Dermis lymphatic vessel endothelial cell (primary cell): ENCODE measurements around the gene CARS2. TPM values are rescaled to one million over a fixed set of nuclear protein-coding genes. Genes with fewer than 3 reads are reported as not detected.

Experiments
- total RNA-seq: library from RNA; depleted of rRNA; stranded (reverse); fragments of >200 nt; gene quantifications from 2 replicates; pipeline ENCODE4 v1.2.1, GENCODE V29; 2014

The CARS2 gene, protein sequence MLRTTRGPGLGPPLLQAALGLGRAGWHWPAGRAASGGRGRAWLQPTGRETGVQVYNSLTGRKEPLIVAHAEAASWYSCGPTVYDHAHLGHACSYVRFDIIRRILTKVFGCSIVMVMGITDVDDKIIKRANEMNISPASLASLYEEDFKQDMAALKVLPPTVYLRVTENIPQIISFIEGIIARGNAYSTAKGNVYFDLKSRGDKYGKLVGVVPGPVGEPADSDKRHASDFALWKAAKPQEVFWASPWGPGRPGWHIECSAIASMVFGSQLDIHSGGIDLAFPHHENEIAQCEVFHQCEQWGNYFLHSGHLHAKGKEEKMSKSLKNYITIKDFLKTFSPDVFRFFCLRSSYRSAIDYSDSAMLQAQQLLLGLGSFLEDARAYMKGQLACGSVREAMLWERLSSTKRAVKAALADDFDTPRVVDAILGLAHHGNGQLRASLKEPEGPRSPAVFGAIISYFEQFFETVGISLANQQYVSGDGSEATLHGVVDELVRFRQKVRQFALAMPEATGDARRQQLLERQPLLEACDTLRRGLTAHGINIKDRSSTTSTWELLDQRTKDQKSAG
- 32.5 and 43.7 TPM in 2 replicates for total RNA-seq

DNA sequence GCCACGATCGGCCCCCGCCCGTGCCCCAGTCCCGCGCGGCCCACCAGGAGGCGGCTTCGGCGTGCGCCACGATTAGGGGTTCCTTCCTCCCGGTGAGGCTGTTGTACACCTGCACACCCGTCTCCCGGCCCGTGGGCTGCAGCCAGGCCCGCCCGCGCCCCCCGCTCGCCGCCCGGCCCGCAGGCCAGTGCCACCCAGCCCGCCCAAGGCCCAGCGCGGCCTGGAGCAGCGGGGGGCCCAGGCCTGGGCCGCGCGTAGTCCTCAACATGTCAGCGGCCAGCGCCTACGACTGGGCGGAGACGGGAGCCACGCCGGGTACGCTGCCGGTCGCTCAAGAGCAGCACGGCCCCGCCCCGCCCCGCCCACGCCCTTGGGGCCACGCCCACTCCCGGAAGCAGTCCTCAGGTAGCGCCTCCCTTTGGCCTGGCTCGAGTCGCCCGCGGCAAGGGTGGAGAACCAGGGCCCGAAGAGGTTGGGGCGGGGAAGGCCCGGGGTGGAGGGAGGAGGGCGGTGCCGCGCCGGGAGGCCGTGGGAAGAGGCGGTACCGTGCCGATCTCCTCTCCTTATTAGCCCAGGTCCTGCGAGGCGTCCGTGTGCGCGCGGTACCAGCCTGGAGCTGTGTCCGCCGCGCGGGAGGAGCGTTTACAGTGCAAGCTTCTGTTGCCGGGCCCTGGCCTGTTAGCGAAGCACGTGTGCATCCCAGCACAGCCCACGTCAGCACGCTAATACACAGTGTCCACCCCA is at the start of gene CARS2:
Gene CARS2, minus strand, starts transcription at position 291 of the 744 bp plus-strand sequence. Its CDS starts 23 bp downstream, at position 268.

DNA sequence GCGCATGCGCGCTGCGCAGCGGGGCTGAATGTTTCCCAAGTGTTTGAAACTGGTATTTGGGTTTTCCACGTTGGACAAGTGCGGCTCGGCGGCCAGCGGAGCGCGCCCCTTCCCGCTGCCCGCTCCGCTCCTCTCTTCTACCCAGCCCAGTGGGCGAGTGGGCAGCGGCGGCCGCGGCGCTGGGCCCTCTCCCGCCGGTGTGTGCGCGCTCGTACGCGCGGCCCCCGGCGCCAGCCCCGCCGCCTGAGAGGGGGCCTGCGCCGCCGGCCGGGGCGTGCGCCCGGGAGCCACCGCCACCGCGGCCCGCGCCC is 7.7 kb upstream of the CARS2 start, which contains the start of gene ING1:
Gene ING1, plus strand, starts transcription at position 59 of the 311 bp plus-strand sequence. CDS start 450 bp downstream, outside the sequence.

DNA sequence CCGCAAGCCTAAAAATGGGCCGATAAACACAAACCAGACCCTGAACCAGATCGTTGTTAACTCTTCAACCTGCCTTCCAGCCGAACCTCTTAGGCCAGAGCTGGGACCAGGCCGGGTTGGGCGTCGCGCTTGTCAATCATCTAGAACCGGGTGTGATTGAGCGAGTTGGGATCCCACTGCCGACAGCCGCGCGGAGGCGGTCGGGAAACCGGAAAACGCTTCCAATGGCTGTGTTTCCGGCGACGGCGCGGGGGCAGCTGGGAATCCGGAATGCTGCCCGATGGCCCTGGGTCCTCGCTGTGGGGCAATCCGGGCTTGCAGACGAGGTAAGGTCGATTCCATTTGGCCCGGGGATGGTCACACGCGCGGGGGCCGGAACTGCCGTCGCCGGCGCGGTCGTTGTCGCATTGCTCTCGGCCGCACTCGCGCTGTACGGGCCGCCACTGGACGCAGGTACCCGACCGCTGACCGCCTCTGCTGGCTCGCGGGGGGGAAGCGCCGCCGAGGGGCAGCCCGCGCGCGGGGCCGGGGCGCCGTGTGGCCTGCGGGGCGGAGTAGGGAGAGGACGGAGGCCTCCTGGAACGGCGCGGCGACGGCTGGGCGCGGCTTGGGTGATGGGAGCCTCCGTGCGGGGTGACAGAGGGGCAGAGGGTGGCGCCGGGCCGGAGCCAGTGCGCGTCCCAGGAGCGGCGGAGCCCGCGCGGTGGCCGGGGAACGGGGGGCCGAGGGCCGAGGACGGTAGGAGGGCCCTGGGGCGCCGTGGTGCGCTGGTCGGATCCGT is 90.4 kb downstream of the CARS2 start, which contains the start of gene NAXD:
Gene NAXD, plus strand, starts transcription at position 224 of the 781 bp plus-strand sequence. Its CDS starts 57 bp downstream, at position 281.

Other genes with a start within 250 kb of the CARS2 start
- gene RAB20, start 144.4 kb downstream of the CARS2 start, total RNA-seq, result 1.5 and 1.6 TPM in 2 replicates
- 23.9 and 25.4 TPM in 2 replicates for gene NAXD, start 90.6 kb downstream of the CARS2 start, total RNA-seq
- 11.8 and 14.9 TPM in 2 replicates for gene ING1, start 7.6 kb upstream of the CARS2 start, total RNA-seq
- gene ANKRD10, start 209.0 kb upstream of the CARS2 start, total RNA-seq, result 71.8 and 78.3 TPM in 2 replicates